ENCODE data around the gene YBX1. TPM values are rescaled to one million over a fixed set of nuclear protein-coding genes. Genes with fewer than 3 reads are reported as not detected.
A peak's percentile ranks its signal among the peaks of the same experiment; 100 is the strongest.
"Not testable (repeated sequence)": the region's sequence is repeated elsewhere in the genome, so short reads cannot be mapped to it uniquely, and the experiment has no call there.

The YBX1 gene
- total and polyA plus RNA-seq, 4 donors: 393 to 1,633 (median 657) TPM

- not testable (repeated sequence) for H3K27me3 ChIP-seq (ENCODE audit: control insufficient read depth in 1 of 2, insufficient read depth in 2 of 2, low read length in 1 of 2); H3K36me3 ChIP-seq (ENCODE audit: control insufficient read depth in 1 of 2, insufficient read depth in 2 of 2, low read length in 1 of 2); H3K9me3 ChIP-seq (ENCODE audit: control insufficient read depth, low read length)
- 1% methylated on average over 19 to 33 of the region's 33 CpGs for WGBS, 2 donors
- ATAC-seq (ENCODE audit: low FRiP score) (peak; percentile 48), DNase-seq (peak in 1 of 2 donors; percentile 51)
- peaks cover 8 to 11% of the 10 kb centered on the region in 2 donors for H3K4me1 ChIP-seq (ENCODE audit: control insufficient read depth in 1 of 2, insufficient read depth in 2 of 2, low read length in 2 of 2)
- intact Hi-C loops (cut with DNase I): loop anchor here (5.0 to 10.0 kb wide), 3 partner anchors 162 to 345 kb away; partner anchors contain the start of genes FOXJ3 (in 1 of the 2), PPCS (in 1 of the 2), ZMYND12 (in 1 of the 2) and ZNF691 (in 1 of the 2)
- H3K4me3 ChIP-seq (ENCODE audit: low read length in 2 of 2): peak overlapping the region; percentile 93 to 95
- peak overlapping the region in 1 of 2 donors; percentile 38 for H3K27ac ChIP-seq (ENCODE audit: low read depth in 1 of 2, low read length in 2 of 2)
Measured at GRCh38 chr1:42682484-42682738, 193 bp downstream of the YBX1 start.

GRCh38 chr1:42682739-42683531 lies 717 bp downstream of the YBX1 start:
- DNase-seq (peak; percentile 89 to 91), ATAC-seq (ENCODE audit: low FRiP score) (peak; percentile 79)
- Histone ChIP-seq H3K4me3 (ENCODE audit: low read length in 2 of 2) (peak overlapping the region; percentile 93 to 95), H3K27ac (ENCODE audit: low read depth in 1 of 2, low read length in 2 of 2) (peak overlapping the region in 1 of 2 donors; percentile 38), H3K4me1 (ENCODE audit: control insufficient read depth in 1 of 2, insufficient read depth in 2 of 2, low read length in 2 of 2) (peaks cover 8 to 11% of the 10 kb centered on the region in 2 donors), H3K9me3 (ENCODE audit: control insufficient read depth, low read length) (no peaks in the 10 kb centered on the region), H3K36me3 (ENCODE audit: control insufficient read depth in 1 of 2, insufficient read depth in 2 of 2, low read length in 1 of 2) (peaks cover 0 to 2% of the 10 kb centered on the region in 2 donors), H3K27me3 (ENCODE audit: control insufficient read depth in 1 of 2, insufficient read depth in 2 of 2, low read length in 1 of 2) (no peaks in the 10 kb centered on the region)
- 0 to 1% methylated on average over 53 to 103 of the region's 103 CpGs for WGBS, 2 donors
- intact Hi-C loops (cut with DNase I): loop anchor here (5.0 to 10.0 kb wide), 3 partner anchors 162 to 346 kb away; partner anchors contain the start of genes FOXJ3 (in 1 of the 2), PPCS (in 1 of the 2), ZMYND12 (in 1 of the 2) and ZNF691 (in 1 of the 2)

- H3K4me1 ChIP-seq (ENCODE audit: control insufficient read depth in 1 of 2, insufficient read depth in 2 of 2, low read length in 2 of 2): peaks cover 8 to 11% of the 10 kb centered on the region in 2 donors
- ATAC-seq (ENCODE audit: low FRiP score) (no peak), DNase-seq (no peak)
- H3K4me3 ChIP-seq (ENCODE audit: low read length in 2 of 2): no peak overlapping the region
- WGBS, 2 donors: 51 to 55% methylated on average over 5 of the region's 5 CpGs
- no peaks in the 10 kb centered on the region for H3K27me3 ChIP-seq (ENCODE audit: control insufficient read depth in 1 of 2, insufficient read depth in 2 of 2, low read length in 1 of 2)
- no peaks in the 10 kb centered on the region for H3K9me3 ChIP-seq (ENCODE audit: control insufficient read depth, low read length)
- intact Hi-C loops (cut with DNase I): loop anchor here (5.0 to 10.0 kb wide), 3 partner anchors 161 to 347 kb away; partner anchors contain the start of genes FOXJ3 (in 1 of the 2), PPCS (in 1 of the 2), ZMYND12 (in 1 of the 2) and ZNF691 (in 1 of the 2)
- H3K36me3 ChIP-seq (ENCODE audit: control insufficient read depth in 1 of 2, insufficient read depth in 2 of 2, low read length in 1 of 2): peaks cover 0 to 2% of the 10 kb centered on the region in 2 donors
- H3K27ac ChIP-seq (ENCODE audit: low read depth in 1 of 2, low read length in 2 of 2): no peak overlapping the region
Measured at GRCh38 chr1:42684139-42684538, 1.9 kb downstream of the YBX1 start.

GRCh38 chr1:42686418-42686817 lies 4.2 kb downstream of the YBX1 start:
- H3K4me1 ChIP-seq (ENCODE audit: control insufficient read depth in 1 of 2, insufficient read depth in 2 of 2, low read length in 2 of 2): peaks cover 5 to 8% of the 10 kb centered on the region in 2 donors
- H3K4me3 ChIP-seq (ENCODE audit: low read length in 2 of 2): no peak overlapping the region
- no peak for ATAC-seq (ENCODE audit: low FRiP score)
- H3K9me3 ChIP-seq (ENCODE audit: control insufficient read depth, low read length): no peaks in the 10 kb centered on the region
- no peaks in the 10 kb centered on the region for H3K27me3 ChIP-seq (ENCODE audit: control insufficient read depth in 1 of 2, insufficient read depth in 2 of 2, low read length in 1 of 2)
- no peak overlapping the region for H3K27ac ChIP-seq (ENCODE audit: low read depth in 1 of 2, low read length in 2 of 2)
- DNase-seq: no peak
- intact Hi-C loops (cut with DNase I): loop anchor here in 1 of 2 donors (10.0 kb wide), 1 partner anchor 158 kb away; the partner anchor contains the start of gene ZNF691
- peaks cover 0 to 2% of the 10 kb centered on the region in 2 donors for H3K36me3 ChIP-seq (ENCODE audit: control insufficient read depth in 1 of 2, insufficient read depth in 2 of 2, low read length in 1 of 2)
- 81% methylated on average over 4 of the region's 4 CpGs for WGBS, 2 donors

- H3K36me3 ChIP-seq (ENCODE audit: control insufficient read depth in 1 of 2, insufficient read depth in 2 of 2, low read length in 1 of 2): no peaks in the 10 kb centered on the region
- no peaks in the 10 kb centered on the region for H3K9me3 ChIP-seq (ENCODE audit: control insufficient read depth, low read length)
- H3K27ac ChIP-seq (ENCODE audit: low read depth in 1 of 2, low read length in 2 of 2): no peak overlapping the region
- DNase-seq: no peak
- no peak overlapping the region for H3K4me3 ChIP-seq (ENCODE audit: low read length in 2 of 2)
- H3K4me1 ChIP-seq (ENCODE audit: control insufficient read depth in 1 of 2, insufficient read depth in 2 of 2, low read length in 2 of 2): peaks cover 2 to 8% of the 10 kb centered on the region in 2 donors
- intact Hi-C loops (cut with DNase I): loop anchor here in 1 of 2 donors (10.0 kb wide), 1 partner anchor 155 kb away; the partner anchor contains the start of gene ZNF691
- 90 to 95% methylated on average over 3 of the region's 3 CpGs for WGBS, 2 donors
- no peak for ATAC-seq (ENCODE audit: low FRiP score)
- no peaks in the 10 kb centered on the region for H3K27me3 ChIP-seq (ENCODE audit: control insufficient read depth in 1 of 2, insufficient read depth in 2 of 2, low read length in 1 of 2)
Measured at GRCh38 chr1:42689912-42690311, 7.7 kb downstream of the YBX1 start.

GRCh38 chr1:42690477-42691156 lies 8.4 kb downstream of the YBX1 start:
- H3K27me3 ChIP-seq (ENCODE audit: control insufficient read depth in 1 of 2, insufficient read depth in 2 of 2, low read length in 1 of 2): no peaks in the 10 kb centered on the region
- WGBS, 2 donors: 75 to 88% methylated on average over 1 of the region's 1 CpG
- H3K27ac ChIP-seq (ENCODE audit: low read depth in 1 of 2, low read length in 2 of 2): no peak overlapping the region
- no peaks in the 10 kb centered on the region for H3K36me3 ChIP-seq (ENCODE audit: control insufficient read depth in 1 of 2, insufficient read depth in 2 of 2, low read length in 1 of 2)
- H3K9me3 ChIP-seq (ENCODE audit: control insufficient read depth, low read length): no peaks in the 10 kb centered on the region
- intact Hi-C loops (cut with DNase I): no loop called here
- ATAC-seq (ENCODE audit: low FRiP score): no peak
- H3K4me1 ChIP-seq (ENCODE audit: control insufficient read depth in 1 of 2, insufficient read depth in 2 of 2, low read length in 2 of 2): peaks cover 2 to 8% of the 10 kb centered on the region in 2 donors
- DNase-seq: no peak
- H3K4me3 ChIP-seq (ENCODE audit: low read length in 2 of 2): no peak overlapping the region

GRCh38 chr1:42691157-42691498 lies 8.9 kb downstream of the YBX1 start:
- ATAC-seq (ENCODE audit: low FRiP score) (no peak), DNase-seq (no peak)
- intact Hi-C loops (cut with DNase I): no loop called here
- Histone ChIP-seq H3K36me3 (ENCODE audit: control insufficient read depth in 1 of 2, insufficient read depth in 2 of 2, low read length in 1 of 2) (no peaks in the 10 kb centered on the region), H3K27me3 (ENCODE audit: control insufficient read depth in 1 of 2, insufficient read depth in 2 of 2, low read length in 1 of 2) (no peaks in the 10 kb centered on the region), H3K27ac (ENCODE audit: low read depth in 1 of 2, low read length in 2 of 2) (no peak overlapping the region), H3K4me3 (ENCODE audit: low read length in 2 of 2) (no peak overlapping the region), H3K4me1 (ENCODE audit: control insufficient read depth in 1 of 2, insufficient read depth in 2 of 2, low read length in 2 of 2) (peaks cover 2 to 8% of the 10 kb centered on the region in 2 donors), H3K9me3 (ENCODE audit: control insufficient read depth, low read length) (no peaks in the 10 kb centered on the region)
- WGBS, 2 donors: 67 to 73% methylated on average over 4 of the region's 4 CpGs

- Histone ChIP-seq H3K9me3 (ENCODE audit: control insufficient read depth, low read length) (no peaks in the 10 kb centered on the region), H3K27me3 (ENCODE audit: control insufficient read depth in 1 of 2, insufficient read depth in 2 of 2, low read length in 1 of 2) (no peaks in the 10 kb centered on the region), H3K4me3 (ENCODE audit: low read length in 2 of 2) (no peak overlapping the region), H3K27ac (ENCODE audit: low read depth in 1 of 2, low read length in 2 of 2) (no peak overlapping the region), H3K4me1 (ENCODE audit: control insufficient read depth in 1 of 2, insufficient read depth in 2 of 2, low read length in 2 of 2) (peaks cover 0 to 3% of the 10 kb centered on the region in 2 donors), H3K36me3 (ENCODE audit: control insufficient read depth in 1 of 2, insufficient read depth in 2 of 2, low read length in 1 of 2) (no peaks in the 10 kb centered on the region)
- ATAC-seq (ENCODE audit: low FRiP score) (no peak), DNase-seq (no peak)
- intact Hi-C loops (cut with DNase I): no loop called here
- WGBS, 2 donors: 45 to 69% methylated on average over 5 of the region's 5 CpGs
Measured at GRCh38 chr1:42692461-42692860, 10.2 kb downstream of the YBX1 start.

Measured in aorta (tissue), 5 donors.